Measurements from ENCODE around the gene BMPR1A. TPM values are rescaled to one million over a fixed set of nuclear protein-coding genes. Genes with fewer than 3 reads are reported as not detected.

BMPR1A gene
- total RNA-seq, 1 experiment from 2014 or later: 63.2 TPM

- DNase-seq: no peak
- no peaks in the 10 kb centered on the region for H3K27me3 Mint-ChIP-seq (ENCODE audit: insufficient read depth, unreplicated experiment)
- H3K9me3 Mint-ChIP-seq (ENCODE audit: unreplicated experiment): no peaks in the 10 kb centered on the region
- H3K27ac Mint-ChIP-seq (ENCODE audit: unreplicated experiment): no peak overlapping the region
- ChIA-PET POLR2A (no interaction called here), CTCF (no interaction called here)
- Histone ChIP-seq H3K27me3 (replicated peaks; ENCODE audit: control insufficient read depth, insufficient read depth, low read length) (no peaks in the 10 kb centered on the region), H3K4me1 (peaks cover 6% of the 10 kb centered on the region; the same call in 1 of the 2 replicates), H3K4me3 (ENCODE audit: low read depth, low read length) (no peak overlapping the region), H3K9me3 (no peaks in the 10 kb centered on the region), H3K36me3 (ENCODE audit: control insufficient read depth, insufficient read depth, low read length) (no peaks in the 10 kb centered on the region)
- H3K4me3 Mint-ChIP-seq (ENCODE audit: unreplicated experiment): no peak overlapping the region
- no peaks in the 10 kb centered on the region for H3K36me3 Mint-ChIP-seq (ENCODE audit: insufficient read depth, unreplicated experiment)
- intact Hi-C loops (cut with micrococcal nuclease; ENCODE audit: unreplicated experiment): no loop called here
- peaks cover 11% of the 10 kb centered on the region for H3K4me1 Mint-ChIP-seq (ENCODE audit: low read depth, unreplicated experiment)
- BruUV-seq (replicated peaks): no TSS peak
- TF ChIP-seq CTCF (IDR thresholded peaks at IDR 0.05; ENCODE audit: insufficient read depth in 1 of 2, low read depth in 1 of 2, low read length in 1 of 2, severe bottlenecking in 1 of 2, unreplicated experiment in 1 of 2): no peak
These were observed 14.1 kb downstream of the BMPR1A start for GRCh38 chr10:86770412-86770960.

GRCh38 chr10:86773498-86773897, 17.1 kb downstream of the BMPR1A start:
- no TSS peak for BruUV-seq (replicated peaks)
- DNase-seq: no peak
- Mint-ChIP-seq H3K27me3 (ENCODE audit: insufficient read depth, unreplicated experiment) (no peaks in the 10 kb centered on the region), H3K4me3 (ENCODE audit: unreplicated experiment) (no peak overlapping the region), H3K9me3 (ENCODE audit: unreplicated experiment) (no peaks in the 10 kb centered on the region), H3K4me1 (ENCODE audit: low read depth, unreplicated experiment) (peaks cover 6% of the 10 kb centered on the region), H3K36me3 (ENCODE audit: insufficient read depth, unreplicated experiment) (no peaks in the 10 kb centered on the region), H3K27ac (ENCODE audit: unreplicated experiment) (no peak overlapping the region)
- no peak for TF ChIP-seq CTCF (IDR thresholded peaks at IDR 0.05; ENCODE audit: insufficient read depth in 1 of 2, low read depth in 1 of 2, low read length in 1 of 2, severe bottlenecking in 1 of 2, unreplicated experiment in 1 of 2)
- Histone ChIP-seq H3K4me3 (ENCODE audit: low read depth, low read length) (no peak overlapping the region), H3K9me3 (no peaks in the 10 kb centered on the region), H3K36me3 (ENCODE audit: control insufficient read depth, insufficient read depth, low read length) (no peaks in the 10 kb centered on the region), H3K4me1 (peaks cover 6% of the 10 kb centered on the region; the same call in 1 of the 2 replicates), H3K27me3 (replicated peaks; ENCODE audit: control insufficient read depth, insufficient read depth, low read length) (no peaks in the 10 kb centered on the region)
- CTCF ChIA-PET: no interaction called here
- POLR2A ChIA-PET: no interaction called here
- intact Hi-C loops (cut with micrococcal nuclease; ENCODE audit: unreplicated experiment): no loop called here

- H3K36me3 Mint-ChIP-seq (ENCODE audit: insufficient read depth, unreplicated experiment): no peaks in the 10 kb centered on the region
- no peak overlapping the region for H3K4me3 Mint-ChIP-seq (ENCODE audit: unreplicated experiment)
- Histone ChIP-seq H3K4me3 (ENCODE audit: low read depth, low read length) (no peak overlapping the region), H3K4me1 (peaks cover 6% of the 10 kb centered on the region; the same call in 1 of the 2 replicates), H3K27me3 (replicated peaks; ENCODE audit: control insufficient read depth, insufficient read depth, low read length) (no peaks in the 10 kb centered on the region), H3K9me3 (no peaks in the 10 kb centered on the region), H3K36me3 (ENCODE audit: control insufficient read depth, insufficient read depth, low read length) (no peaks in the 10 kb centered on the region)
- H3K27me3 Mint-ChIP-seq (ENCODE audit: insufficient read depth, unreplicated experiment): no peaks in the 10 kb centered on the region
- H3K9me3 Mint-ChIP-seq (ENCODE audit: unreplicated experiment): no peaks in the 10 kb centered on the region
- ChIA-PET POLR2A (interaction anchor here (0.6 kb wide), 2 partner anchors 18 to 241 kb away, joined by 3 read pairs; no protein-coding TSS in a partner anchor), CTCF (no interaction called here)
- intact Hi-C loops (cut with micrococcal nuclease; ENCODE audit: unreplicated experiment): no loop called here
- BruUV-seq (replicated peaks): no TSS peak
- peaks cover 4% of the 10 kb centered on the region for H3K4me1 Mint-ChIP-seq (ENCODE audit: low read depth, unreplicated experiment)
- no peak for TF ChIP-seq CTCF (IDR thresholded peaks at IDR 0.05; ENCODE audit: insufficient read depth in 1 of 2, low read depth in 1 of 2, low read length in 1 of 2, severe bottlenecking in 1 of 2, unreplicated experiment in 1 of 2)
- H3K27ac Mint-ChIP-seq (ENCODE audit: unreplicated experiment): no peak overlapping the region
- no peak for DNase-seq
These were observed 18.8 kb downstream of the BMPR1A start for GRCh38 chr10:86775056-86775869.

Measured in Caco-2 (cell line).